ENCODE measurements around the gene MRPL38. TPM values are rescaled to one million over a fixed set of nuclear protein-coding genes. Genes with fewer than 3 reads are reported as not detected.

MRPL38 gene
- polyA plus RNA-seq, 1 of the 3 experiments (the other 2 are of a cell fraction): 93.9 TPM

DNA sequence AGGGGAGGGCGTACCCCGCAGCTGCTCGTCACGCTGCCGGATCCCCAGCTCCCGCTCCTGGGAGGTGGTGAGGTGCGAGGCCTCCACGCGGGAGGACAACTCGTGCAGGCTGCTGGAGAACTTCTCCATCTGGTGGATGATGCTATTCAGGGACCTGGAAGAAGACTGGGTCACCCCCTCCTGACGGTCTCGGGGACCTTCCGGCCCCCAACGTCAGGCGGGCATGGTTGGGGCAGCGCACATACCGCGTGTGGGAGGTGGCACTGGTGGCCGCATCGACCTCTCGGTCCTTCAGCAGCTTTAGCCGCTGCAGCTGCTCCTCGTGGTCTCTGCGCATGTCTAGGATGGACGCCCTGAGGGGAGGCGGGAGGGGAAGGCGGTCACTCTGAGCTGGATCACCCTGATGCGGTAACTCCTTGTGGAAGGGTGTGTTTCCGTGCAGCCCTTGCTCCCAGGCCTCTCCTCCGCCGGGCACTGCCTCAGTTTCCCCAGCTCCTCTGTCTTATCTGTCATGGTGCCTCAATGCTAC lies 13.3 kb upstream of the MRPL38 start:
- Histone ChIP-seq H3K36me3 (replicated peaks in 1 of 2; ENCODE audit: control insufficient read depth in 1 of 2, insufficient read depth in 2 of 2, low read length in 1 of 2) (peaks cover 4 to 7% of the 10 kb centered on the region in 2 experiments), H4K20me1 (ENCODE audit: insufficient read depth) (no peaks in the 10 kb centered on the region), H3K9me3 (no peaks in the 10 kb centered on the region), H3K9ac (no peak overlapping the region), H3K4me2 (no peak overlapping the region), H3K4me3 (ENCODE audit: low read depth in 2 of 2, low read length in 1 of 2) (no peak overlapping the region), H3K27ac (ENCODE audit: low read depth in 2 of 2, low read length in 1 of 2) (no peak overlapping the region), H3K9me2 (no peaks in the 10 kb centered on the region), H3F3A (replicated peaks; ENCODE audit: insufficient read depth) (no peaks in the 10 kb centered on the region), H3K4me1 (ENCODE audit: control insufficient read depth in 1 of 2, insufficient read depth in 2 of 2, low read depth in 1 of 2, low read length in 1 of 2) (no peaks in the 10 kb centered on the region), H3K79me2 (ENCODE audit: insufficient read depth) (no peaks in the 10 kb centered on the region), H3K27me3 (ENCODE audit: insufficient read depth) (no peaks in the 10 kb centered on the region), H2AFZ (ENCODE audit: low read depth) (no peak overlapping the region)
- no peak for DNase-seq
- 96% methylated on average over 29 of the region's 31 CpGs for WGBS (ENCODE audit: low lambda C conversion rate)
- ChIA-PET POLR2A (interaction anchor here (0.5 kb wide), 1 partner anchor 11 kb away, joined by 3 read pairs; no protein-coding TSS in a partner anchor), CTCF (interaction anchor here (0.9 to 5.3 kb wide), 5 partner anchors 8 to 87 kb away, joined by 3 to 28 read pairs (median 10); partner anchors contain the start of gene MRPL38)
- TF ChIP-seq EP300 (IDR thresholded peaks at IDR 0.05; ENCODE audit: borderline replicate concordance in 1 of 2, low read depth in 1 of 2, low read length in 1 of 2): no peak
- TF ChIP-seq TAF1 (IDR thresholded peaks at IDR 0.05; ENCODE audit: borderline replicate concordance, low read depth, low read length): no peak
- no peak for TF ChIP-seq FOXJ3 (CRISPR knock-in tag; IDR thresholded peaks at IDR 0.05)
- TF ChIP-seq, protein P1, sequence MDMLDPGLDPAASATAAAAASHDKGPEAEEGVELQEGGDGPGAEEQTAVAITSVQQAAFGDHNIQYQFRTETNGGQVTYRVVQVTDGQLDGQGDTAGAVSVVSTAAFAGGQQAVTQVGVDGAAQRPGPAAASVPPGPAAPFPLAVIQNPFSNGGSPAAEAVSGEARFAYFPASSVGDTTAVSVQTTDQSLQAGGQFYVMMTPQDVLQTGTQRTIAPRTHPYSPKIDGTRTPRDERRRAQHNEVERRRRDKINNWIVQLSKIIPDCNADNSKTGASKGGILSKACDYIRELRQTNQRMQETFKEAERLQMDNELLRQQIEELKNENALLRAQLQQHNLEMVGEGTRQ (IDR thresholded peaks at IDR 0.05; ENCODE audit: borderline replicate concordance, low read depth, low read length): no peak
- no peak for TF ChIP-seq RXRA (IDR thresholded peaks at IDR 0.05; ENCODE audit: borderline replicate concordance, low read depth)
- no peak for TF ChIP-seq SIN3A (IDR thresholded peaks at IDR 0.05; ENCODE audit: borderline replicate concordance, low read depth, low read length)
- no peak for TF ChIP-seq GABPA (IDR thresholded peaks at IDR 0.05; ENCODE audit: low read depth)
- no peak for TF ChIP-seq TCF12 (IDR thresholded peaks at IDR 0.05)
- TF ChIP-seq SMC3 (IDR thresholded peaks at IDR 0.05; ENCODE audit: low read depth, low read length): no peak
- TF ChIP-seq POLR2AphosphoS5 (IDR thresholded peaks at IDR 0.05; ENCODE audit: low read depth, low read length): no peak
- TF ChIP-seq RAD21 (IDR thresholded peaks at IDR 0.05; ENCODE audit: low read length): no peak
- TF ChIP-seq MXI1 (IDR thresholded peaks at IDR 0.05; ENCODE audit: low read depth, low read length): no peak
- no peak for TF ChIP-seq CHD2 (IDR thresholded peaks at IDR 0.05; ENCODE audit: low read length, partially characterized antibody)
- TF ChIP-seq JUND (IDR thresholded peaks at IDR 0.05): no peak
- TF ChIP-seq, protein P2, sequence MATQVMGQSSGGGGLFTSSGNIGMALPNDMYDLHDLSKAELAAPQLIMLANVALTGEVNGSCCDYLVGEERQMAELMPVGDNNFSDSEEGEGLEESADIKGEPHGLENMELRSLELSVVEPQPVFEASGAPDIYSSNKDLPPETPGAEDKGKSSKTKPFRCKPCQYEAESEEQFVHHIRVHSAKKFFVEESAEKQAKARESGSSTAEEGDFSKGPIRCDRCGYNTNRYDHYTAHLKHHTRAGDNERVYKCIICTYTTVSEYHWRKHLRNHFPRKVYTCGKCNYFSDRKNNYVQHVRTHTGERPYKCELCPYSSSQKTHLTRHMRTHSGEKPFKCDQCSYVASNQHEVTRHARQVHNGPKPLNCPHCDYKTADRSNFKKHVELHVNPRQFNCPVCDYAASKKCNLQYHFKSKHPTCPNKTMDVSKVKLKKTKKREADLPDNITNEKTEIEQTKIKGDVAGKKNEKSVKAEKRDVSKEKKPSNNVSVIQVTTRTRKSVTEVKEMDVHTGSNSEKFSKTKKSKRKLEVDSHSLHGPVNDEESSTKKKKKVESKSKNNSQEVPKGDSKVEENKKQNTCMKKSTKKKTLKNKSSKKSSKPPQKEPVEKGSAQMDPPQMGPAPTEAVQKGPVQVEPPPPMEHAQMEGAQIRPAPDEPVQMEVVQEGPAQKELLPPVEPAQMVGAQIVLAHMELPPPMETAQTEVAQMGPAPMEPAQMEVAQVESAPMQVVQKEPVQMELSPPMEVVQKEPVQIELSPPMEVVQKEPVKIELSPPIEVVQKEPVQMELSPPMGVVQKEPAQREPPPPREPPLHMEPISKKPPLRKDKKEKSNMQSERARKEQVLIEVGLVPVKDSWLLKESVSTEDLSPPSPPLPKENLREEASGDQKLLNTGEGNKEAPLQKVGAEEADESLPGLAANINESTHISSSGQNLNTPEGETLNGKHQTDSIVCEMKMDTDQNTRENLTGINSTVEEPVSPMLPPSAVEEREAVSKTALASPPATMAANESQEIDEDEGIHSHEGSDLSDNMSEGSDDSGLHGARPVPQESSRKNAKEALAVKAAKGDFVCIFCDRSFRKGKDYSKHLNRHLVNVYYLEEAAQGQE (IDR thresholded peaks at IDR 0.05; ENCODE audit: low read depth, low read length): no peak
- no peak for TF ChIP-seq RCOR1 (IDR thresholded peaks at IDR 0.05; ENCODE audit: low read length)
- TF ChIP-seq GATA2 (CRISPR knock-in tag; IDR thresholded peaks at IDR 0.05): no peak
